Activated CD4-positive, alpha-beta T cell treated with anti-CD3 and anti-CD28 coated beads, Interleukin-2, amount 50 U/mL, for 48 hours (primary cell): ENCODE results near the gene CLDN4.

Experiments used
- DNase-seq, 2 experiments: peaks; one replicate each; pipeline ENCODE4 v3.0.0-alpha.2; 2020

CLDN4 gene

DNA sequence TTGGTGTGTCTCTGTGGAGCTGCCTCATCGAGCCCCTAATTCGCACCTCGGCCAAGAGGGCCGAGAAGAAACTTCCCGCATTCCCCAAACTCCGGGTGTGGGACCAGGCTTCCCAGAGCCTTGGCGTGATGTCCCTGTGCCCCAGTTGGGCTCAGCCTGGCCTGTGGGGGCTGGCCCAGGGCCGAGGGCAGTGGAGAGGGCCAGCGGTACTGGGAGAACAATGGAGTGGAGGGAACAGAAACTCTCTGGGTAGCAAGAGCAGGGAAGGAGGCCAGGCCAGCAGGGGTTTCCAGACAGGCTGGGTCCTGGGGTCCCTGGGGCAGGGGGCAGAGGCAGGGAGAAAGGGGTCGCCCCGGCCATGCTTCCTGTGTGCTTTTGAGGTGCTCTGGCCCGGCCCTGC lies 46.2 kb downstream of the CLDN4 start:
- no peak for DNase-seq

DNA sequence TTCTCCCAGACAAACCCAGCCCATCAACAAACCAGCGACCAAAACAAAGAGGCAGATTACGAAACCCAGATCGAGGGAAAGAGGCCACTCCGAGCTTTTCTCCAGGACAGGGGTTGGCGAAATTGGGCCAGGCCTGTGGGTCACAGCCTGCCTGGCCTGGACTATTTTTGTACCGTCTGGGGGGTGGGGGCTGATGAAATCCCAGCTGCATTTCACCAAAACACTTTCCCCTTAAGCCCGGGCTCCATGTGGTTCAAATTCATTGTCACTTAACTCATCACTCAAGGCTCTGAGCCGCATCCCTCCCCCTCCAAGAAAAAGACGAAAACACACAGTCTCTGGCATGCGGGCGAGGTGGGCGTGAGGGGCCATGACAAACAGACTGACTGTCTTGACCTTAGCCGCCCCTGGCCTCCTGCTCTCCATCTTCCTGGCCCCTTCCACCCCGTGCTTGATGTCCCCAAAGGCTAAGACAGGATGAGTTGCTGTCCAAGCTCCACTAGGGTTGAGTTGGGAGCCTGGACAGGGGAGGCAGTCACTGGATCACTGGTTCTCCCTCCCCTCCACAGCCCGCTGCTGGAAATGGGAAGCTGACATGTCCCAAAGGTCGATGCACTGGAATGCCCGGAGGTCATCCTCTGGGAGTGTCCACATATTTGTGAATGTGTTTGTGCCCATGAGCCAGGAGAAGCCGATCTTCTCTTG lies 49.3 kb downstream of the CLDN4 start:
- DNase-seq = no peak

DNA sequence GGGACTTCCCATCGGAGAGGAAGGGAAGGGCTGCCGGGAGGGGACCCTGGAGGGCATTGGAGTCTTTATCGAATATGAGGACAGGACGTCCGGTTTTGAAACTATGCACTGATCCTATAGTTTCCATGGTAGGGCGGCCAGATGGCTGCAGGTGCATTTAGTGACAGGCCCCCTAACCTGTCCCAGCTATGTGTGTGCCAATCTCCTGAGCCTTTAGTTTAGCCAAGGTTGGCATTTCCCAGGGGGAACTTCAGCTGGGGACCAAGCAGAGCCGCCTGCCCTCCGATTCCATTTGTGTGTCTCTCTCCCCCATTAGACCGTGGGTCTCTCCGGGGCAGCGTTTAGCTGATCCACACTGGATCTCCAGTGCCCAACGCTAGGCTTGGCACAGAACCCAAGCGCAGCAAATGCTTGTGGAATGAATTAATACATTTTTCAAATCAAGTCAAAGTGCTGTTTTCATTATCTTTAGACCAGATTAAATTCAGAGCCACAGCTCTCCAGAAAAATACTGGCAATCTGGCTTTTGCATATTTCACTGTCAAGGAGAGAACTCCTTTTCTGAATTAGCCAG lies 50.0 kb downstream of the CLDN4 start:
- DNase-seq = no peak

DNA sequence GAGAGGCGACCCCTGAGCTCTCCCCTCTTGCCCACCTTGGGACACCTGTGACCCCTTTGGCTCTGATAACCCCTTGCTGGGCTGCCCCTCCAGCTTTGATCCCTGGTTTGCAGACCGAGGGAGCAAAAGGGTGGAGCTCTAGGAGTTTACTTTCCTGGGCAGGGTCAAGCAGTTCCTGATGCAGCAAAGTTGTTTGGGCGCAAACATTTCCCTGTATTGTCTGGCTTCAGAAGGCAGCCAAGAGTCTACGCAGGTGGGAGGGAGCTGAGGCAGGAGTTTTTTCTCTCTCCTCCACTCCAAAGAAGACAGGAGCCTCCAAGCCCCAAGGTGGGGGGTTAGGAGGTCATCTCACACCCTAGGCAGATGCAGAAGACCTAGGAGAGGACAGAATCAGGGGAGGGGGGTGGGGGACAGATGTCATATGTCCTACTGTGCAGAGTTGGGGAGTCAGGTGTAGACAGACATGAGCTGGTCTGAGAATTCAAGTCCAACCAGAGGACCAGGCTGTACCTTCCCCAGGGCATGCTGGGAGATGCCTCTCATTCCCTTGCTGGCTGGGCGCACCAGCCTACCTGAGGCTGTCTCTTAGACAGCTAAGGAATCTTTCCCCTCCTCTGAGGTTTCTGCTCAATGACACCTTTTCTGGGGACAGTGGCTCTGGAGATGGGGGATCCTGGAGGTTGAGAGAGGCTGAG lies 50.7 kb downstream of the CLDN4 start:
- DNase-seq = no peak

DNA sequence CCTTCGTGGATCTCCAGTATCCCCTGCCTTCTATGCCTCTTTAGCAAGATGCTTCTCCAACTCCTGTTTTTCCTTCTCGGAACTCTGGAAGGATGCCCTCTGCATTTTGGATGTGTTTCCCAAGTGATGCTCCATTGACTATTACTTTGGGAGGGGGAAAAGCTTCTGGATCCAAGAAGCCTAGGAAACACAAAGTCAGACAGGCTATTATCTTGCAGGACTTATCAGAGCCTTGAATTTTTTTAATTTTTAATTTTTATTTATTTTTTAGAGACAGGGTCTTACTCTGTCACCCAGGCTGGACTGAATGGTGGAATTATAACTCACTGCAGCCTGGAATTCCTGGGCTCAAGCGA lies 51.2 kb downstream of the CLDN4 start:
- no peak for DNase-seq
